T1000 (cell line): Measurements from ENCODE around the gene ACSS1.

Experiments used
- DNase-seq: peaks from one replicate; lab custom pipeline; 2025; ENCODE audit warnings: mixed read lengths; lab: John Stamatoyannopoulos, UW

Gene ACSS1

GRCh38 chr20:25058847-25059810 is 1.2 kb upstream of the ACSS1 start:
- DNase-seq, result no peak

- DNase-seq, result no peak
Observed at GRCh38 chr20:25057234-25058050, 497 bp downstream of the ACSS1 start.

- DNase-seq, result no peak
Observed at GRCh38 chr20:25056690-25057233, 1.2 kb downstream of the ACSS1 start.

GRCh38 chr20:25055711-25056495 is 2.0 kb downstream of the ACSS1 start:
- no peak for DNase-seq

- DNase-seq, result no peak
Observed at GRCh38 chr20:25054995-25055629, 2.8 kb downstream of the ACSS1 start.

- DNase-seq, result no peak
Observed at GRCh38 chr20:25054096-25054820, 3.7 kb downstream of the ACSS1 start.

GRCh38 chr20:25053255-25054031 is 4.5 kb downstream of the ACSS1 start:
- no peak for DNase-seq

- no peak for DNase-seq
Observed at GRCh38 chr20:25052255-25053194, 5.4 kb downstream of the ACSS1 start.

GRCh38 chr20:25051386-25052155 is 6.4 kb downstream of the ACSS1 start:
- DNase-seq, result no peak

- no peak for DNase-seq
Observed at GRCh38 chr20:25050501-25051350, 7.2 kb downstream of the ACSS1 start.

- DNase-seq, result no peak
Observed at GRCh38 chr20:25050082-25050481, 7.9 kb downstream of the ACSS1 start.

- DNase-seq, result no peak
Observed at GRCh38 chr20:25049261-25050060, 8.5 kb downstream of the ACSS1 start.

- no peak for DNase-seq
Observed at GRCh38 chr20:25048519-25048952, 9.4 kb downstream of the ACSS1 start.

- no peak for DNase-seq
Observed at GRCh38 chr20:25047766-25048165, 10.2 kb downstream of the ACSS1 start.

- DNase-seq, result no peak
Observed at GRCh38 chr20:25046736-25047666, 10.9 kb downstream of the ACSS1 start.
